GM12872 (cell line): ENCODE results near the gene EEFSEC.

Experiments used
- CTCF ChIP-seq: IDR thresholded peaks from 3 replicates; pipeline ENCODE4 v1.5.1; 2011; ENCODE audit warnings: low read depth, mild to moderate bottlenecking, low read length, moderate library complexity; ENCODE audit not compliant: insufficient read depth

Gene EEFSEC

DNA sequence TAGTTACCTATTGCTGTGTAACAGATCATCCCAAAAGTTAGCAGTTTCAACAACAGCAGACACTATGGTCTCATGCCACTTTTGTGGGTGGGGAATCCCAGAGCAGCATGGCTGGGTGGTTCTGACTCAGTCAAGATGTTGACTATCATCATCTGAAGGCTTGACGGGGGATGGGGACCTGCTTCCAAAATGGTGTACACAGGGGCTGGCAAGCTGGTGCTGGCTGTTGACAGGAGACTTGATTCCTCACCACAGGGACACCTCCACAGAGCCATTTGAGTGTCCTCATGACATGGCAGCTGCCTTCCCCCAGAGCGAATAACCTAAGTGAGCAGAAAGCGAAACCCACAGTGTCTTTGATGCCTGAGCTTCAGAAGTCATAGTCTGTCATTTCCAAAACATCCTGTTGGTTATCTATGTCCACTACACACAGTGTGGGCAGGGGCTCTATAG lies 294.3 kb downstream of the EEFSEC start:
- no peak for TF ChIP-seq CTCF

DNA sequence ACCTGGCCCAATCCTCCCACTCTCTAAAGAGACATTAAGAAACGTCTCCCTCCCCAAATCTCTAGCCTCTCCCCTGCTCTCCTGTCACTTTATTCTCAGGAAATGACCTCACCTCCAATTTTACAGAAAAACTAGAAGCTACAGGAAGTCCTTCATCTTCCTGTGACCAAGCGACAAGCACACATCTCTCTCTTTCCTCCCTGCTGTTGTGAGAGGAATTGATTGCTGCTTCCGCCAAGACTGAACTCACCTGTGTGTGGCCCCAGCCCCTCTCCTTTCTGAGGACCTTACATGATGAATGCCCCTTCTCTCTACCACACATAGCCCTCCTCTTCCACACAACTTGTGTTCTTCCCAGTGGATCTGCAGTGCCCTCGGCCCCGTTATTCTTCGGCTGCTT lies 295.2 kb downstream of the EEFSEC start:
- TF ChIP-seq CTCF, result no peak

DNA sequence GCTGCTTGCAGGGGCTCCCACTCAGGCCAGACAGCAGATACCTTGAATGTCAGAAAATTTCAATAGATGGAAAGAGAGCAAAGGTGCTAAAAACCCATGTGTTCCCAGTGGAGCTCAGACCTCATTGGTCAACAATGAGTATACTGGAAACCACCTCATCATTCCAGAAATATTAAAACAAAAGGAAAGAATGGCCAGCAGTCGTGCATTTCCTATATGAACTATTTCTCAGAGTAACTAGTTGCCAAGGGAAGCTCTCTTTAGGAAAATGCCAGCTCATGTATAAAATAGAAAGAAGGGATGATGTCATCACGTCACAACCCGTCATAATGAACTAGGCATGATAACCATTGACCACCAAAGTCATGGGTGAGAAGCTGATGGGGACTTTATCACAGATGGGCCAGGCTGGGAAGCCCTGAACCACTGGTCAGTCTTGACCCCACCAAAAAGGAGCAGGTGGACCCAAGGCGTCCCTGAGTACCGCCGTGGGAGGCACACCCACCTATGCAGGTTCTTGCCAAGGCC lies 295.9 kb downstream of the EEFSEC start:
- TF ChIP-seq CTCF, result no peak

DNA sequence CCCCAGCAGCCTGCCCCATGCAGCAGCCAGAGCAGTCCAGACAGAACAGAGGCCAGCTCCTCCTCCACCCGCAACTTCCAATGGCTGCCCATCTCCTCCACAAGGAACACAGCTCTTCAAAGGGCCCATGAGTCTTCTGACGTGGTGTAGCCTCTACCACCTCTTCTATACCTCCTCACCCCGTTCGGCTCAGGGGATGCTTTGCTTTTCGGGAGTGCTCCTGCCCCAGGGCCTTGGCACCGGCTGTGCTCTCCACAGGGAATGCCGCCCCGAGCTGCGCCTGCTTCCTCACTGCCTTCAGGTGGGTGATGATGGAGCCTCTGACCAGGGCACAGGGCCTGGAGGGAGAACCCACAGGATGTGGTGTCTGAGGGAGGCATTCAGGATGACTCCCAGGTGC lies 298.8 kb downstream of the EEFSEC start:
- TF ChIP-seq CTCF, result no peak

GRCh38 chr3:128452678-128453275 lies 299.5 kb downstream of the EEFSEC start:
- TF ChIP-seq CTCF, result no peak

GRCh38 chr3:128453501-128454309 lies 300.4 kb downstream of the EEFSEC start:
- TF ChIP-seq CTCF, result no peak

DNA sequence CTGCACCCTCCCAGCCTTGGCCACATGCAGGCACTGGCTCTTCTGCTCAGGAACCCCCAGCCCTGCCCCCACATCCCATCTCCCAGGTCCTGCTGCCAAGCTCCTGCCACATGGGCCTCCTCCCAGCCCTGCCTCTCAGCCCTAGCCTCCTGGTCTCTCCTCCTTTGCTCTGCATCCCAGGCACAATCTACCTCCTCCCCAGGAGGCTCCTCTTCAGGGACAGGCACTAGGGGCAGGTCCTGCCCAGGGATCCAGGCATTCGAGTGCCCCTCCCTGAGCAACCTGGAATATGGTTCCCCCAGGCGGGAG lies 301.0 kb downstream of the EEFSEC start:
- no peak for TF ChIP-seq CTCF
